Fibroblast of skin of back (primary cell): ENCODE results near the gene HOXB8.

Experiments used
- DNase-seq: peaks from one replicate; pipeline ENCODE4 v3.0.0-alpha.2; 2013

Gene HOXB8

GRCh38 chr17:48596000-48596734 is 18.9 kb downstream of the HOXB8 start:
- no peak for DNase-seq

GRCh38 chr17:48595278-48595999 is 19.7 kb downstream of the HOXB8 start:
- DNase-seq: no peak

- DNase-seq: no peak
Measured at GRCh38 chr17:48594538-48595277, 20.4 kb downstream of the HOXB8 start.

- DNase-seq: peak; percentile 78
Measured at GRCh38 chr17:48593840-48594537, 21.1 kb downstream of the HOXB8 start.

GRCh38 chr17:48593126-48593829 is 21.8 kb downstream of the HOXB8 start, which contains the start of gene HOXB5:
HOXB5 (minus strand) TSS chr17:48593779; CDS start chr17:48593682, 97 bp downstream.
- no peak for DNase-seq

GRCh38 chr17:48592577-48592976 is 22.5 kb downstream of the HOXB8 start:
- no peak for DNase-seq

- no peak for DNase-seq
Measured at GRCh38 chr17:48592057-48592514, 23.0 kb downstream of the HOXB8 start.

- no peak for DNase-seq
Measured at GRCh38 chr17:48591255-48592056, 23.6 kb downstream of the HOXB8 start.

- DNase-seq: no peak
Measured at GRCh38 chr17:48590607-48591161, 24.4 kb downstream of the HOXB8 start.

GRCh38 chr17:48589831-48590606 is 25.1 kb downstream of the HOXB8 start, which contains the start of gene HOXB3:
HOXB3 (minus strand) TSS chr17:48590241; CDS start chr17:48552474, 37,767 bp downstream.
- no peak for DNase-seq

GRCh38 chr17:48589060-48589830 is 25.8 kb downstream of the HOXB8 start:
- no peak for DNase-seq

- DNase-seq: no peak
Measured at GRCh38 chr17:48588528-48588927, 26.6 kb downstream of the HOXB8 start.

GRCh38 chr17:48588074-48588415 is 27.0 kb downstream of the HOXB8 start:
- no peak for DNase-seq

GRCh38 chr17:48587276-48588073 is 27.6 kb downstream of the HOXB8 start:
- DNase-seq: no peak

GRCh38 chr17:48586355-48587258 is 28.5 kb downstream of the HOXB8 start:
- DNase-seq: no peak

GRCh38 chr17:48584223-48584741 is 30.8 kb downstream of the HOXB8 start:
- DNase-seq: no peak
